ENCODE results near the gene MRPL55. TPM values are rescaled to one million over a fixed set of nuclear protein-coding genes. Genes with fewer than 3 reads are reported as not detected.

The MRPL55 gene
- total RNA-seq, 4 donors from 2014 or later, result 64.7 to 123 (median 74.2) TPM

GRCh38 chr1:228079601-228080263, 29.4 kb downstream of the MRPL55 start:
- no peaks in the 10 kb centered on the region for H3K9me3 ChIP-seq
- intact Hi-C loops (cut with DNase I; ENCODE audit: low total_unique reads) (loop anchor here (10.0 kb wide), 5 partner anchors 75 to 1545 kb away; partner anchors contain the start of genes COQ8A, TAF5L, URB2 and WNT3A), in situ Hi-C loops (cut with MboI; ENCODE audit: low sequenced_read_pairs in 4 of 4) (loop anchor here in 1 of 4 donors (25.0 kb wide), 1 partner anchor 317 kb away; no protein-coding TSS in a partner anchor)
- DNase-seq (peak in 1 of 2 donors; percentile 9), ATAC-seq (no peak)
- no peaks in the 10 kb centered on the region for H3K36me3 ChIP-seq
- no peak overlapping the region for H3K27ac ChIP-seq
- peaks cover 15 to 21% of the 10 kb centered on the region in 2 donors for H3K4me1 ChIP-seq
- TF ChIP-seq POLR2A (IDR thresholded peaks at IDR 0.05), result no peak
- no peak for TF ChIP-seq CTCF (IDR thresholded peaks at IDR 0.05 in 4 of 5, conservative IDR thresholded peaks at IDR 0.05 in 1 of 5)
- peaks cover 0 to 4% (median 0%) of the 10 kb centered on the region in 3 donors for H3K27me3 ChIP-seq
- no peak overlapping the region for H3K4me3 ChIP-seq

- ATAC-seq, result no peak
- intact Hi-C loops (cut with DNase I; ENCODE audit: low total_unique reads) (loop anchor here (10.0 kb wide), 1 partner anchor 74 kb away; the partner anchor contains the start of gene WNT3A), in situ Hi-C loops (cut with MboI; ENCODE audit: low sequenced_read_pairs in 4 of 4) (loop anchor here in 1 of 4 donors (25.0 kb wide), 1 partner anchor 317 kb away; no protein-coding TSS in a partner anchor)
- Histone ChIP-seq H3K27ac (no peak overlapping the region), H3K4me3 (no peak overlapping the region), H3K4me1 (peaks cover 8 to 14% of the 10 kb centered on the region in 2 donors), H3K36me3 (no peaks in the 10 kb centered on the region), H3K27me3 (peaks cover 0 to 12% (median 3%) of the 10 kb centered on the region in 3 donors), H3K9me3 (no peaks in the 10 kb centered on the region)
- DNase-seq, result peak in 1 of 2 donors; percentile 5
- TF ChIP-seq CTCF (IDR thresholded peaks at IDR 0.05 in 4 of 5, conservative IDR thresholded peaks at IDR 0.05 in 1 of 5), result no peak
- no peak for TF ChIP-seq POLR2A (IDR thresholded peaks at IDR 0.05)
These were observed 30.1 kb downstream of the MRPL55 start for GRCh38 chr1:228079013-228079412.

- Histone ChIP-seq H3K9me3 (no peaks in the 10 kb centered on the region), H3K27ac (no peak overlapping the region), H3K4me1 (peaks cover 7 to 10% of the 10 kb centered on the region in 2 donors), H3K36me3 (no peaks in the 10 kb centered on the region), H3K4me3 (no peak overlapping the region), H3K27me3 (peaks cover 0 to 20% (median 3%) of the 10 kb centered on the region in 3 donors)
- intact Hi-C loops (cut with DNase I; ENCODE audit: low total_unique reads), result loop anchor here (10.0 kb wide), 1 partner anchor 73 kb away; the partner anchor contains the start of gene WNT3A
- DNase-seq (peak in 1 of 2 donors; percentile 9), ATAC-seq (no peak)
- TF ChIP-seq CTCF (IDR thresholded peaks at IDR 0.05 in 4 of 5, conservative IDR thresholded peaks at IDR 0.05 in 1 of 5), result no peak
- no peak for TF ChIP-seq POLR2A (IDR thresholded peaks at IDR 0.05)
- in situ Hi-C loops (cut with MboI; ENCODE audit: low sequenced_read_pairs in 4 of 4), result loop anchor here in 1 of 4 donors (25.0 kb wide), 1 partner anchor 315 kb away; no protein-coding TSS in a partner anchor
These were observed 31.4 kb downstream of the MRPL55 start for GRCh38 chr1:228077565-228078330.

GRCh38 chr1:228076796-228077430, 32.2 kb downstream of the MRPL55 start:
- intact Hi-C loops (cut with DNase I; ENCODE audit: low total_unique reads) (loop anchor here (10.0 kb wide), 1 partner anchor 72 kb away; the partner anchor contains the start of gene WNT3A), in situ Hi-C loops (cut with MboI; ENCODE audit: low sequenced_read_pairs in 4 of 4) (loop anchor here in 1 of 4 donors (25.0 kb wide), 1 partner anchor 315 kb away; no protein-coding TSS in a partner anchor)
- H3K9me3 ChIP-seq, result no peaks in the 10 kb centered on the region
- ATAC-seq (no peak), DNase-seq (peak in 1 of 2 donors; percentile 14)
- H3K4me1 ChIP-seq, result peaks cover 7 to 10% of the 10 kb centered on the region in 2 donors
- TF ChIP-seq POLR2A (IDR thresholded peaks at IDR 0.05), result no peak
- TF ChIP-seq CTCF (IDR thresholded peaks at IDR 0.05 in 4 of 5, conservative IDR thresholded peaks at IDR 0.05 in 1 of 5), result no peak
- H3K27me3 ChIP-seq, result peaks cover 0 to 20% (median 3%) of the 10 kb centered on the region in 3 donors
- no peak overlapping the region for H3K4me3 ChIP-seq
- H3K27ac ChIP-seq, result no peak overlapping the region
- no peaks in the 10 kb centered on the region for H3K36me3 ChIP-seq
